NCI-H82 (cell line): ENCODE data around the gene NPIPB2.

Experiments
- DNase-seq: peaks from one replicate; lab custom pipeline; 2025; lab: John Stamatoyannopoulos, UW

The NPIPB2 gene

GRCh38 chr16:11896486-11897176 lies 45.2 kb downstream of the NPIPB2 start:
- no peak for DNase-seq

GRCh38 chr16:11893571-11893970 lies 48.3 kb downstream of the NPIPB2 start:
- DNase-seq: no peak

GRCh38 chr16:11892761-11893160 lies 49.1 kb downstream of the NPIPB2 start:
- DNase-seq: no peak

- DNase-seq: no peak
These were observed 51.4 kb downstream of the NPIPB2 start for GRCh38 chr16:11890231-11890965.

- no peak for DNase-seq
These were observed 55.0 kb downstream of the NPIPB2 start for GRCh38 chr16:11886881-11887280.

GRCh38 chr16:11884035-11884434 lies 57.8 kb downstream of the NPIPB2 start:
- no peak for DNase-seq

GRCh38 chr16:11880007-11880406 lies 61.8 kb downstream of the NPIPB2 start:
- no peak for DNase-seq

DNA sequence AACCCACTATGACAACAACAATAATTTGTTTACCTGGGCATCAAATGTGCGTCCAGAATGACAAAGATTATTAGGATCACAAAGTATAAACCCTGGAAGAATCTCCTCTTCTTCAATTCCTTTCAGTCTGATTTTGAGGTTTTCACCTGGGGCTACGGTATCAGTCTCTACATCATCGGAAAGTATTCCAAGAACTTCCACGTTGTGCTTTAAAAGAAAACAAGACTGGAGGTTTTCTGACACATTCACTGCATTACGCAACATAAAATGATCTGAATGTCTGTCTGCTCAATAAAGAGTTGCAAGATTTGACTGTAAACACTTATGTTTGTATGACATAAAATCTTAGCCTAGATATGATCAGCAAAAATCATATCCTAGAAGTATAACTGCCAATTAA lies 64.5 kb downstream of the NPIPB2 start:
- DNase-seq: no peak
